Activated T-cell treated with anti-CD3 and anti-CD28 coated beads for 48 hours (primary cell): ENCODE data around the gene ARHGEF25.
"Not testable (repeated sequence)": the region's sequence is repeated elsewhere in the genome, so short reads cannot be mapped to it uniquely, and the experiment has no call there.

ENCODE experiments used
- DNase-seq: peaks from one replicate; pipeline ENCODE4 v3.0.0-alpha.2; 2020; ENCODE audit warnings: low read depth

The ARHGEF25 gene

DNA sequence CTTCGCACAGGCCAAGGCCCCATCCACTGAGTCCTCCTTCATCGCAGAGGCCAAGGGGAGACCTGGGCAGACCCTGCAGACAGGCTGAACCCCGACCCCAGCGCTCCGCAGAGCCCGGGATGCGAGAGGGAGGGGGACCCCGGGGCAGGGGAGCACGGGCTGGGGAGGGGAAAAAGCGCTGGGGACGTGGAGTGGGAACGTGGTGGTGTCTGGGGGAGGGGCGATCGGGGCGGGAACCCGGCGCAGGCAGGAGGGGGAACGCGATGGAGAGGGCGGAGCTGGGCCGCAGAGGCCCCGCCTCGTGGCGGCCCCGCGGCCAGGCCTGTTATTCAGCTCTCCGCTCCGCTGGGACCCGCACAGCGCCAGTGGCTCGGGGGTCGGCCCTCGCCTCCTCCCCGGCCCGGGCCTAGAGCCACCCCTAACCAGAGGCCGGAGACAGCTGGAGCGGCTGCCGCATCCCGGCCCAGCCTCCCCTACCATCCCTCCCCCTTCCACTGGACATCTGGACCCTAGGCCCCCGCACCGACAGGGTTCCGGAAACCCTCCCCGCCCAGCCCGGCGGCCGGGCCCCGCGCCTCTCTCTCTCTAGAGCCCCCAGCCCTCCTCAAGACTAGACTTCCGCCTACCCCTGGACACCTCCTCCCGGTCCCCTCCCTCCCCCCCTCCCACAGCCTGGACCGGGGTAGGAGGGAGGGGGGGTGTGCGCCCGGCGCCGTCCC, at the start of gene ARHGEF25:
Gene ARHGEF25, plus strand, starts transcription at position 328 of the 719 bp plus-strand sequence. CDS start 460 bp downstream, outside the sequence.
- peak; percentile 51 for DNase-seq

DNA sequence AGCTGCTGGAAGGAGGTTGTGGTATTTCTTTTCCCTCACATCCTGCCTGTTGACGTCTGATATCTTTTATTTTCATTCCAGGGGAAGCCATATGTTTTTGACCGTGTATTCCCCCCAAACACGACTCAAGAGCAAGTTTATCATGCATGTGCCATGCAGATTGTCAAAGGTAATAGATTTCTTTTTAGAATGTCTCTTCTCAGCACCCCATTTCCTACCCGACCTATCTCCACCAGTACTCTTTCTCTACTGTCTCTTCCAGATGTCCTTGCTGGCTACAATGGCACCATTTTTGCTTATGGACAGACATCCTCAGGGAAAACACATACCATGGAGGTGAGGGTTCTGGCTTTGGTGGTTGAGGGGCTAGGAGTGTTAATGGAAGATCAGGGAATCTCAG, 47.9 kb upstream of the ARHGEF25 start:
- DNase-seq: no peak

DNA sequence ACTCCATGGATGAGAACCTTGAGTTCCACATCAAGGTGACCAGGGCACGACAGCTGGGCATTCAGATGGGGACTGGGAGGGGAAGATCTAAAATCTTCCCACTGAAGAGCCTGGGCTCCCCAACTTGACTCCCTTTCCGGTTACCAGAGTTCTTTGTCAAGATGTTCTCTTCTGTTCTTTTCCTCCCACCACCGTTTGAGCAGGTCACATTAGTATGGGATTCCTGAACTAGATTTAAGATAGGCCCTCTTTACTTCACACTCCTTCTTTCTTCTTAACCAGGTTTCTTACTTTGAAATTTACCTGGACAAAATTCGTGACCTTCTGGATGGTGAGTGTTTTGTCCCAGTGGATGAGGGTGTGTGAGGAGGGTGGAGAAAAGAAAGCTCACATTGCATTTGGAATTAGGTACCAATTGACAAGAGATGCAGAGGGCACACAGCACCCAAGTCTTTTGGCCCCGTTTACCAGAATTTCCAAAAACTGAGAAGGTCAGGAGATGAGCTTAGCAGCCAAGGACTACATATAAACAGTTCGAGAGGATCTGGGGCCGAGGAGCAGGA, 47.0 kb upstream of the ARHGEF25 start:
- no peak for DNase-seq

DNA sequence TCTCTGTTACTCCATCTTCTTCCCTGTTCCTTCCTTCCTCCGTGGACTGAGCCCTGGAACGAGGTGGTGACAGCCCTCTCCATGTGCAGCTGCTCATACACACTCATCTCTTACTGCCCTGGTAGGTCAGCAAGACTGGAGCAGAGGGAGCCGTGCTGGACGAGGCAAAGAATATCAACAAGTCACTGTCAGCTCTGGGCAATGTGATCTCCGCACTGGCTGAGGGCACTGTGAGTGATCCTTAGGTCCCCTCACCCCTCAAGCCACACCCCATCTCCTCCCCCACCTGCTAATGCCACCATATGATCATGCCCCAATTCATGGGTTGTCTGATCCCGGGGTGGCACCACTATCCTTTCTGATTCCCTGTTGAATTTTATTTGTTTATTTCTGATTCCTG, 42.4 kb upstream of the ARHGEF25 start:
- DNase-seq: no peak

DNA sequence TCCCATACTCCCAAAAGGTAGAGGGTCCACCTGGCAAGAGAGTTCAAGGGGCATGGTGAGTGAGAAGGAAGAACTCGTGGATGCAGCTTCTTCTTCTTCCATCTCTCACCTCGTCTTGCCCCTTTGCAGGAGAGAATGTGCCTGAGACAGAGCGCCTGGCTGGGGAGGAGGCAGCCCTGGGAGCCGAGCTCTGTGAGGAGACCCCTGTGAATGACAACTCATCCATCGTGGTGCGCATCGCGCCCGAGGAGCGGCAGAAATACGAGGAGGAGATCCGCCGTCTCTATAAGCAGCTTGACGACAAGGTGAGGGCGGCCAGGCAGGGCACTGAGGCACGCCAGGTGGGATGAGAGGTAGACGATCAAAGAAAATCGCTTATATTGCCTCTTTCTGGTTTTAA, 41.4 kb upstream of the ARHGEF25 start:
- no peak for DNase-seq

DNA sequence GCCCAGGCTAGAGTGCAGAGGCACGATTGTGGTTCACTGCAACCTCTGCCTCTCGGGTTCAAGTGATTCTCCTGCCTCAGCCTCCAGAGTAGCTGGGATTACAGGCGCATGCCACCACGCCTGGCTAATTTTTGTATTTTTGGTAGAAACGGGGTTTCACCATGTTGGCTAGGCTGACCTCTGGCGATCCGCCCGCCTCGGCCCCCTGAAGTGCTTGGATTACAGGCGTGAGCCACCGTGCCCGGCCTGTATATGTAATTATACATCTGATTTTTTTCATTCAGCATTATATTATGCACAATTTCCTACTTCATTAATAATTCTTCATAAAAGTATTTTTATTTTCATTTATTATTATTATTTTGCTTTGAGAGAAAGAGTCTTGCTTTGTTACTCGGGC, 40.8 kb upstream of the ARHGEF25 start:
- not testable (repeated sequence) for DNase-seq

DNA sequence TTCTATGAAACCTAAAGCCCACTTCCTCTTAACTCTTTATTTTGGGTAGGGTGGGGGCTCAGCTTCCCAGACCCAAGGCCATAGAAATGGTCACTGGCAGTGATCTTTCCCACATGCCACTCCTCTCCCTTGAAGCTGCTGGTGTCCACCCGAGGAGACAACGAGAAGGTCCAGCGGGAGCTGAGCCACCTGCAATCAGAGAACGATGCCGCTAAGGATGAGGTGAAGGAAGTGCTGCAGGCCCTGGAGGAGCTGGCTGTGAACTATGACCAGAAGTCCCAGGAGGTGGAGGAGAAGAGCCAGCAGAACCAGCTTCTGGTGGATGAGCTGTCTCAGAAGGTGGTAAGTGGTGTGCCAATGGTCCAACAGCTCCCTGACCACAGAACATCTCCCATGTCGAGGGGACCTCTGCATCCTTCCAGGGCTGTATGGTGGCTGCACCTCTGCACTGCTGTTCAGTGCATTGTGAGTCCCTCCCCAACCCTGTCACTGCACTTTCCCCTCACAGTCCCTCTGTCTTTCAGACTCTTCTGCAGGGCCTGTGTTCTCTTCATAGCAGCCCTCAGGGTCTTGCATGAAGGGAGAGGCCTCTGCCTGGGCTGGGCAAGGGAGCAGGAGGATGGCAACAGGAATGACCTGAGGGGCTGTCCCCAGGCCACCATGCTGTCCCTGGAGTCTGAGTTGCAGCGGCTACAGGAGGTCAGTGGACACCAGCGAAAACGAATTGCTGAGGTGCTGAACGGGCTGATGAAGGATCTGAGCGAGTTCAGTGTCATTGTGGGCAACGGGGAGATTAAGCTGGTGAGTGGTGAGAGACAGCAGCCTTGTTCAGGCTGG, 39.1 kb upstream of the ARHGEF25 start:
- DNase-seq: no peak

DNA sequence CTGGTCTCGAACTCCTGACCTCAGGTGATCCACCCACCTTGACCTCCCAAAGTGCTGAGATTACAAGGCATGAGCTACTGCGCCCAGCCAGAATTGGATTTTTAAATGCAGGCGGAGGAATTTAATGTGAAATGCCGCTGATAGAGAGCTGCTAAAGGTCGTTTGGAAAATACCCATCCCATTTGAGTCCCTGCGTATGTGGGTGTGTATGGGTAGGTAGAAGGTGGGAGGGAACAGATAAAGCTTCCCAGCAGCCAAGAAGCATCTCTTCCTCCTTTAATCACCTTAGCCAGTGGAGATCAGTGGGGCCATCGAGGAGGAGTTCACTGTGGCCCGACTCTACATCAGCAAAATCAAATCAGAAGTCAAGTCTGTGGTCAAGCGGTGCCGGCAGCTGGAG, 36.4 kb upstream of the ARHGEF25 start:
- DNase-seq: no peak

DNA sequence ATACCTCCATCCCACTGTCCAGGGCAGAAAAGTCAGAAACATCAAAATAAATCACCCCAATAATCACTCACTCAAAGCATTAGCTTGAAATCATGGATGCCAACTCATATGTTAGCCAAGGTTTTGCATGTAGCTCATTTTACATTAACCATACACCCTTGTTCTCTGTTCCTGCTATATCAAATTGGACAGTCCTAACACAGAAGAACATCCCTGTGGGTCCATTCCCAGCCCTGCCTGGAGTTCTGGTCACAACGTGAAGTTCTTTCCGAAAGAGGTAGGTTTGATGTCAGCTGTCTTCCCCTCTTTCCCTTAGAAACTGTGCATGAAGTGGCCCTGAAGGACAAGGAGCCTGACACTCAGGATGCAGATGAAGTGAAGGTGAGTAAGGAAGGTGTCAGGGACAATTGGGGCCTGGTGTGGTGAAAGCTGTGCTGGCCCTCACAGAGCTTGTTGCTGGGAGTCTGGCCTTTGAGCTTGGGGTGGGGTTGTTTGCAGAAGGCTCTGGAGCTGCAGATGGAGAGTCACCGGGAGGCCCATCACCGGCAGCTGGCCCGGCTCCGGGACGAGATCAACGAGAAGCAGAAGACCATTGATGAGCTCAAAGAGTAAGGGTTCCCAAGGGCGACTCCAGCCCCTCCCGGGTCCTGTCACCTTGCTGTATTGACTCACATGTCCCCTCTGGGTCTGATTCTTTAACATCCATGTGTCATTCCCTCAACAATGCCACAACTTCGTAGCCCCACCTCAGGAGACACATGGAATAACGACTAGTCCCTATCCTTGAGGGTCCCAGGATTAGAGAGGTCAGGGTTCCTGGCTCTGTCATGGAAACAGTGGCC, 35.2 kb upstream of the ARHGEF25 start:
- DNase-seq: no peak

DNA sequence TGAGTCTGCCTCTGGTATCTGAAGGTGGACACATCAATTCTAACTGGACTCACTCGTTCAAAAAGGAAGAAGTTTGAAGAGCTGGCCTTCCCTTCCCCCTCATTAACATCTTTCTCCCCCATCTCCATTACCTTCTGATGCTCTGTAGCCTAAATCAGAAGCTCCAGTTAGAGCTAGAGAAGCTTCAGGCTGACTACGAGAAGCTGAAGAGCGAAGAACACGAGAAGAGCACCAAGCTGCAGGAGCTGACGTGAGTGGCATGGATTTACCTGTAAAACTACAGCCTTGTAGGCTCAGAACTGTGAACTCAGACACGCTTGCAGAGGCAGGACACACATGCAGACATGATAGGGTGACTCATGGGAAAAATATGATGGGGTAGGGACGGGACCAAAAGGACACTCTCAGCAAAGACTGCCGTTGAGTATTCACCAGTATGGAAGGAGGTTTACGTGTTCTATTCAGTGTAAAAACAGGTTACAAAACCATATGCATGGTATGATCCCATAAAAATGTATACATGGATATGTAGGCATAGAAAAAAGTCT, 34.5 kb upstream of the ARHGEF25 start:
- no peak for DNase-seq

DNA sequence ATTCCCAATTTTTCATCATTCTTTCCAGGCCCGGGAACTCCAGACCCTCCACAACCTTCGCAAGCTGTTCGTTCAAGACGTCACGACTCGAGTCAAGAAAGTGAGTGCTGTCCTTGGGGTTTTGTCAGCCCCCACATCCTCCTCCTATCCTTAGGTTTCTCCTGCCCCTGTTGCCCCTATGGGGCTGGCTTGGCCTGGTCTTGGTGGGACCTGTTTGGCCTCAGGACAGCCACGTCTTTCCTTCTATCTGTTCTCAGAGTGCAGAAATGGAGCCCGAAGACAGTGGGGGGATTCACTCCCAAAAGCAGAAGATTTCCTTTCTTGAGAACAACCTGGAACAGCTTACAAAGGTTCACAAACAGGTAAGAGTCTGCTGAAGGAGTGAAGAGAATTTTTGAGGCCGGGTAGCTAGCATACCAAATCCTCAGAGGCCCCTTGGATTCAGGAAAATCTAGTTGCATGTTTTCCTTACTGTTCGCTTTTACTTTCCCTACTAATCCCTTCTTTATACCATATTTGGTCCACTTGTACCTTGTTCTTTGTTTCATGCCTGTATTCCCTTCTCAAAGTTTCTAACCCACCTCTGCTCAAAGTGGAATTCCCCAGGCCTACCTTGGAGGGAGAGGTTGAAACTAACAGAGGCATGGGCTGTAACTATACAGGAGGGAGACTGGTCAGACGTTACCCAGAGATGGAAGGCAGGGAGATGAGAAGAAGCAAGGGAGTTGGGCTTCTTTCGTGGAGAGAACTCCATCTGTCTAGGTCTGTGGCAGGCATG, 33.1 kb upstream of the ARHGEF25 start:
- no peak for DNase-seq

DNA sequence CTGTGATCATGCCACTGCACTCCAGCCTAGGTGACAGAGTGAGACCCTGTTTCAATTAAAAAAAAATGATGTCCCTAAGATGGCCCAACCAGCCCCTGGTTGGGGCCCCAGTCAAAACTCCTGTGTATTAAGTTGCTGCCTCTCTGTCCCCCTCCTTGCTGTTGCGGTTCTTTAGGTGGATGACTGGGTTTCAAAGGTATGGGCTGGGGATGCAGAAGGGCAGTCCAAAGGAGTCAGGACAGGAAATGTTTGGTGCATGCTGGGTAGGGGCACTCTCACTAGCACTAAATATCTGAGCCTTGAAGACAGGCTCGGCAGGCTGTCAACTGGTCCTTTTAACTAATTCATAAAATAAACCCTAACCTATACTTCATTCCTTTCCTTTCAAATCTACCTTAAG, 32.2 kb upstream of the ARHGEF25 start:
- DNase-seq: no peak

DNA sequence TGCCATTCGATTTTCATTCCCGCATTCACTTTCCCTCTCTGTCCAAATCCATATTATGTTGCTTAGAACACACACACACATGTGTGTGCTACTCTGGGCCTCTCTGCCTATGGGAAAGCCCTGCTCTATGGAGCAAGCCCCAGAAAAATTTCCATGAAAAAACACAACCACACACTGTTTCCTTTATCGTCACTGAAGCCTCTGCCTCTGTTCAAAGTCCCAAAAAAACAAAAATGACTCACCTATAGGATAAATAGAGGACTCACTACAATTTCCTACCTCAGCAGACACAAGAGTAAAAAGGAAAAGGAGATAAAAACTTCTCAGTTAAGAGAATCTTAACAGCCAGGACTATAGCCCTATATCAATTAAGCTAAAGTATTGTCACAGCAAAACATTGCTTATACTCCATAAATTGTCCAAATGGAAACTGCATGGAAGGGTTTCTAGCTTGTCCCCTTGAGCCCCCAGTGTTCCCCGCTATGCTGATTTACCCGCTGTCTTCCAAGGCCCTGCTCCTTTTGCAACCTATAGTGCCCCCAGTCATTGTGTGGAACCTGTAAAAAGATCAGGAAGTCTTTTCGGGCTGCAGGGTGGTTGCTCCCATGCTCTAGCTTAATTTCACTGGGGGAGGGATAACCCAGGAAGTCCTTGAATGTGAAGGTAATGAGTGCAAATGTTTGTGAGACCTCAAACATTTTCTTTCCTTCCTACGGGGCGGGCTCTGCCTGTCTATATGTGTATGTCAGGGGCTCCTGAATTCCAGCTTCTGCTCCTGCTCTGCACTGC, 31.4 kb upstream of the ARHGEF25 start:
- DNase-seq: no peak

DNA sequence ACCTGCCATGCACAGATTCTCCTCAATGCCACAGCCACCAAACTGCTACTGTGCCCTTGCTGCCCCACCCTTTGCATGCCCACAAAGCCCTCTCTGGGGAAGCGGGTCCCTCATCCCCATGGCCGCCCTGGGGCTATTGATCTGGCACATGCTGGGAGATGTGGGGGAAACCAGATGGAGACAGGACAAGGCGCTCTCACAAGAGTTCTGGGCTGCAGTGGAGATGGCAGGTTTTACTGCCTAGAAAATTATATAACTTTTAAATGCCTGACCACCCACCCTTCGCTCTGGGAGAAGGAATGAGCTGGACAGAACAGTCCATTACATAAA, 30.8 kb upstream of the ARHGEF25 start:
- DNase-seq: no peak

DNA sequence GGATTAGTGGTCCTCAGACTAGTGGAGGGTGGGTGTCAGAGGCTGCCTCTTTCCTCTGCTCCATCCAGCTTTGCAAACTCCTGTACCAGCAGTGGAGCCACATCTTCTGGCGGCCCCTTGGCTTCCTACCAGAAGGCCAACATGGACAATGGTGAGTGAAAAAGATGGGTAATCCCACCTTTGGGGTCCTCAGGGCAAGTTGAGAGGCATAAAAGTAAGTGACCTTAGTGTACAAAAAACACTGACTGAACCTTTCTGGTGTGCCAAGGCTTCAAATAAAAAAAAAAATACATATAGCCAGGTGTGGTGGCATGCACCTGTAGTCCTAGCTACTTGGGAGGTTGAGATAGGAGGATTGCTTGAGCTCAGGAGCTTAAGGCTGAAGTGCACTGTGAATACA, 29.4 kb upstream of the ARHGEF25 start:
- no peak for DNase-seq

DNA sequence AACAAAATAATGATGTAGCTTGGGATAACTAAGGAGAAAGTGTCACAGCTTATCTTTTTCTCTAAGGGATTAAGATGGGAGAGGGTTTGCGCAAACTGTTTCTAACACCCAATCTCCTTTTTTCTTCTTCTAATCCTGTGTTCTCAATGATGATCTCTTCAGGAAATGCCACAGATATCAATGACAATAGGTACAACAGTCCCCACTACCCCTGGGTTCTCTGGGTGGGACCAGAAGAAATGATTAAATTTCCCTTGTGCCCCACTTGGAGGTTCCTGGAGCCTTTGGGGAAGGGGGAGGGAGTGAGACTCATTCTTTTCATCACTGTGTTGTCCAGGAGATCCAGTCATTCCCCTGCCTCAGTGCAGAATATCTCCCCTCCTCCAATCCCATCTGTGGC, 28.8 kb upstream of the ARHGEF25 start:
- no peak for DNase-seq

DNA sequence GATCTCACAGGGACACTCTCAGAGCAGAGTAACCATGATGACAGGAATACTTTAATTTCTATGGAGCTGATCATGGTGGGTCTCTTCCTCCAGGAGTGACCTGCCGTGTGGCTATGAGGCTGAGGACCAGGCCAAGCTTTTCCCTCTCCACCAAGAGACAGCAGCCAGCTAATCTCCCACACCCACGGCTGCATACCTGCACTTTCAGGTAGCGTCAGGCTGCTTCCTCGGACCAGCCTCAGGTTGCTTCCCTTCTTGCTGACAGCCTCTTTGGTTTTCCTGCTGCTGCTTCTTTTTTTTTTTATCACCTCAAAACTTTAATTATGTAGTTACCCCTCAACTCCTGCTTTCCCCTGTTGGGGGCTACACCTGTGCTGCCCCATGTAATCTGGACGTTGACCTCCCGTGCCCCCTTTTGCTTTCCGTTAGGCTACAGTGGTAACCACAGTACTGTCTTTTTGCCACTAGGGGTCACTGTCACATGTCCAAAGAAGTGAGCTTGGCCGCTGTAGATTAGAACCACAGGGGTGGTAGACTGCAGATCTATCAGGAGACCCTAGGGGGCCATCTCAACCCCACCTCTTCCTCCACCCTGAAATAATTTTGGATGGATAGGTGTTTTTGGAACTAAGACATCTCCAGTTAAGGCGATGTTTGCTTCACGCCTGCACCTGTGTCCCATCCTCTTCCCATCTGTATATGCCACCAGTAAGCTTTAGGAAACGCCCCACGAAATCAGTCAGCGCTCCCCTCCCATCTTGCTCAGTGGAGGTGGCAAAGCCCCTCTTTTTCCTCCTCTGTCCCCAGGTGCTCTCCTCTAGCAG, 28.0 kb upstream of the ARHGEF25 start:
- peak; percentile 53 for DNase-seq

DNA sequence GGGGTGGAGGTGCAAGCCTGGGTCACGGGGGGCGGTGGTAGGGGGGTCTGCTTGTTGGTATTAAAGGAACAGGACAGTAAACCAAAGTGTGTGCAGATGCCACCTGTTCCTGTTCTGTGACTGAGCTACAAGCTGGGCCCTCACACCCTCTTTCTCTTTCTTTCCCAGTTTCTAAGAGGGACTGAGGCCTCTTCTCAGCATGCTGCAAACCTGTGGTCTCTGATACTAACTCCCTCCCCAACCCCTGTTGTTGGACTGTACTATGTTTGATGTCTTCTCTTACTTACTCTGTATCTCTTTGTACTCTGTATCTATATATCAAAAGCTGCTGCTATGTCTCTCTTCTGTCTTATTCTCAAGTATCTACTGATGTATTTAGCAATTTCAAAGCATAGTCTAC, 27.2 kb upstream of the ARHGEF25 start:
- DNase-seq: no peak

DNA sequence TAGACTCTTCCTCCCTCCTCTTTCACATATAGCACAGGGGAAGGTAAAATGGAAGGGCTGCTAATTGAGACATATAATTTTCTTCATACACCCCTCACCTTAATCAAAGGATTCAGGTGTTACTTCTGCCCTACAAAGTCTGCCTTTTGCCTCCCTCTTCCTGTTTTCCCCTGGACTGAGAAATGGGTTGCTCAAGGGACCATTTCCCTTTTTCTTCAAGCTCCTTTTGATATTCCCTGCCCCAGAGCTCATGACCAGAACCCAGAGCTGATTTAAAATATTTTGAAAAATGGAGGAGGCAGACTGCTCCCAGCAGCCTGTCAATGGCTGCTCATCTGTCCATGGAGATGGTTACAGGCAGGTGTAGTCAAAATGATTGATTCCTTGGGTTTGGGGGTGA, 26.5 kb upstream of the ARHGEF25 start:
- DNase-seq: no peak

DNA sequence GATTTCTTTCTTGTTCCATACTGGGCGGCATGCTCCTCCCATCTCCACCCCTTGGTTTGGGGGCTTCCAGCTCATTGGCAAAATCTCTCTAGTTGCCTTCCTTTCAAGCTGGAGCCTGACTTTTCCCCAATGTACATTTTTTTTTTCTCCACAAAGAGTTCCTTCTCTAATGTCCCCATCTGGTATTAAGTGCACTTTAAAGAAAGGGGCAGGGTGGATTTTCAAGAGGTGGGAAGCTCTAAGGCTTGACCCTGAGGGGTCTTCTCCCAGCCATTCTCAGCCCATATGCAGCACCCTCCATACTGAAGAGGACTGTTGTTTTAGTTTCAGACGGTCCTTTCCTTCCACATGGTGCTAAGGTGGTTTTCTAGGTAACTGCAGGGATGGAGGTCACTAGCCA, 26.1 kb upstream of the ARHGEF25 start:
- DNase-seq: no peak
